Measurements from ENCODE around the gene HSPA1L.
"Not testable (repeated sequence)": the region's sequence is repeated elsewhere in the genome, so short reads cannot be mapped to it uniquely, and the experiment has no call there.

Gene HSPA1L

GRCh38 chr6:31815025-31815838 is at the start of gene HSPA1L, which contains the start of gene HSPA1A:
Gene HSPA1L (minus strand): TSS chr6:31815283. CDS start chr6:31811972, 3,311 bp downstream.
Gene HSPA1A (plus strand): TSS chr6:31815543. CDS start chr6:31815757, 214 bp downstream.
- H3K27ac Mint-ChIP-seq, result peak within 1 kb of the TSS; percentile 89
- no peaks in the 10 kb centered on the region for H3K27me3 Mint-ChIP-seq
- peaks cover 38% of the 10 kb centered on the region for H3K4me1 Mint-ChIP-seq (ENCODE audit: low read depth)
- H3K9me3 Mint-ChIP-seq (ENCODE audit: low read depth), result no peaks in the 10 kb centered on the region
- peaks cover 2% of the 10 kb centered on the region for H3K36me3 Mint-ChIP-seq
- H3K4me3 Mint-ChIP-seq, result peak within 1 kb of the TSS; percentile 91

- Mint-ChIP-seq H3K9me3 (ENCODE audit: low read depth) (no peaks in the 10 kb centered on the region), H3K4me3 (peak overlapping the region; percentile 27), H3K36me3 (no peaks in the 10 kb centered on the region), H3K4me1 (ENCODE audit: low read depth) (peaks cover 21% of the 10 kb centered on the region), H3K27me3 (no peaks in the 10 kb centered on the region), H3K27ac (no peak overlapping the region)
These were observed 49.7 kb upstream of the HSPA1L start for GRCh38 chr6:31864818-31865204.

- not testable (repeated sequence) for H3K9me3 Mint-ChIP-seq (ENCODE audit: low read depth); H3K36me3 Mint-ChIP-seq; H3K27me3 Mint-ChIP-seq
- Mint-ChIP-seq H3K27ac (peak overlapping the region; percentile 90), H3K4me1 (ENCODE audit: low read depth) (peaks cover 21% of the 10 kb centered on the region), H3K4me3 (peak overlapping the region; percentile 94)
These were observed 49.1 kb upstream of the HSPA1L start for GRCh38 chr6:31864123-31864562.

GRCh38 chr6:31862344-31863235 is 47.5 kb upstream of the HSPA1L start, which contains the start of gene NEU1:
Gene NEU1 (minus strand): TSS chr6:31862821. CDS start chr6:31862776, 45 bp downstream.
- Mint-ChIP-seq H3K4me3 (peak within 1 kb of the TSS; percentile 94), H3K27me3 (no peaks in the 10 kb centered on the region), H3K9me3 (ENCODE audit: low read depth) (no peaks in the 10 kb centered on the region), H3K4me1 (ENCODE audit: low read depth) (peaks cover 21% of the 10 kb centered on the region), H3K36me3 (no peaks in the 10 kb centered on the region), H3K27ac (peak within 1 kb of the TSS; percentile 90)

- H3K9me3 Mint-ChIP-seq (ENCODE audit: low read depth), result no peaks in the 10 kb centered on the region
- peak overlapping the region; percentile 90 for H3K27ac Mint-ChIP-seq
- H3K4me1 Mint-ChIP-seq (ENCODE audit: low read depth), result peaks cover 21% of the 10 kb centered on the region
- no peaks in the 10 kb centered on the region for H3K27me3 Mint-ChIP-seq
- peak overlapping the region; percentile 94 for H3K4me3 Mint-ChIP-seq
- H3K36me3 Mint-ChIP-seq, result peaks cover under 1% of the 10 kb centered on the region
These were observed 46.8 kb upstream of the HSPA1L start for GRCh38 chr6:31861919-31862343.

- Mint-ChIP-seq H3K4me3 (peak overlapping the region; percentile 94), H3K27me3 (no peaks in the 10 kb centered on the region), H3K9me3 (ENCODE audit: low read depth) (no peaks in the 10 kb centered on the region), H3K27ac (no peak overlapping the region), H3K4me1 (ENCODE audit: low read depth) (peaks cover 21% of the 10 kb centered on the region), H3K36me3 (peaks cover 2% of the 10 kb centered on the region)
These were observed 46.1 kb upstream of the HSPA1L start for GRCh38 chr6:31861150-31861549.

- Mint-ChIP-seq H3K27me3 (no peaks in the 10 kb centered on the region), H3K36me3 (peaks cover 2% of the 10 kb centered on the region), H3K4me1 (ENCODE audit: low read depth) (peaks cover 21% of the 10 kb centered on the region), H3K4me3 (no peak overlapping the region), H3K9me3 (ENCODE audit: low read depth) (no peaks in the 10 kb centered on the region), H3K27ac (no peak overlapping the region)
These were observed 45.3 kb upstream of the HSPA1L start for GRCh38 chr6:31860349-31860748.

GRCh38 chr6:31859923-31860322 is 44.8 kb upstream of the HSPA1L start:
- Mint-ChIP-seq H3K9me3 (ENCODE audit: low read depth) (no peaks in the 10 kb centered on the region), H3K27me3 (no peaks in the 10 kb centered on the region), H3K36me3 (peaks cover 2% of the 10 kb centered on the region), H3K4me3 (no peak overlapping the region), H3K27ac (no peak overlapping the region), H3K4me1 (ENCODE audit: low read depth) (peaks cover 21% of the 10 kb centered on the region)

GRCh38 chr6:31858707-31859106 is 43.6 kb upstream of the HSPA1L start:
- H3K27me3 Mint-ChIP-seq, result no peaks in the 10 kb centered on the region
- no peaks in the 10 kb centered on the region for H3K9me3 Mint-ChIP-seq (ENCODE audit: low read depth)
- peaks cover 2% of the 10 kb centered on the region for H3K36me3 Mint-ChIP-seq
- H3K4me1 Mint-ChIP-seq (ENCODE audit: low read depth), result peaks cover 20% of the 10 kb centered on the region
- no peak overlapping the region for H3K27ac Mint-ChIP-seq
- H3K4me3 Mint-ChIP-seq, result no peak overlapping the region

- not testable (repeated sequence) for H3K36me3 Mint-ChIP-seq; H3K27me3 Mint-ChIP-seq; H3K4me3 Mint-ChIP-seq; H3K27ac Mint-ChIP-seq; H3K9me3 Mint-ChIP-seq (ENCODE audit: low read depth)
- H3K4me1 Mint-ChIP-seq (ENCODE audit: low read depth), result peaks cover 16% of the 10 kb centered on the region
These were observed 42.7 kb upstream of the HSPA1L start for GRCh38 chr6:31857774-31858173.

- H3K9me3 Mint-ChIP-seq (ENCODE audit: low read depth); H3K27me3 Mint-ChIP-seq; H3K27ac Mint-ChIP-seq; H3K4me1 Mint-ChIP-seq (ENCODE audit: low read depth); H3K36me3 Mint-ChIP-seq; H3K4me3 Mint-ChIP-seq: not testable (repeated sequence)
These were observed 37.1 kb upstream of the HSPA1L start for GRCh38 chr6:31851980-31852718.

- no peaks in the 10 kb centered on the region for H3K27me3 Mint-ChIP-seq
- H3K4me3 Mint-ChIP-seq, result no peak overlapping the region
- H3K9me3 Mint-ChIP-seq (ENCODE audit: low read depth), result no peaks in the 10 kb centered on the region
- no peaks in the 10 kb centered on the region for H3K4me1 Mint-ChIP-seq (ENCODE audit: low read depth)
- H3K36me3 Mint-ChIP-seq, result no peaks in the 10 kb centered on the region
- no peak overlapping the region for H3K27ac Mint-ChIP-seq
These were observed 36.4 kb upstream of the HSPA1L start for GRCh38 chr6:31851485-31851832.

GRCh38 chr6:31850765-31851484 is 35.8 kb upstream of the HSPA1L start:
- Mint-ChIP-seq H3K27ac (no peak overlapping the region), H3K4me3 (no peak overlapping the region), H3K9me3 (ENCODE audit: low read depth) (no peaks in the 10 kb centered on the region)

More at GRCh38 chr6:31850765-31851484, 35.8 kb upstream of the HSPA1L start:
- H3K27me3 Mint-ChIP-seq, result no peaks in the 10 kb centered on the region
- no peaks in the 10 kb centered on the region for H3K4me1 Mint-ChIP-seq (ENCODE audit: low read depth)
- no peaks in the 10 kb centered on the region for H3K36me3 Mint-ChIP-seq

Data from activated naive CD8-positive, alpha-beta T cell (primary cell).